ENCODE results near the gene LDLRAD3. TPM values are rescaled to one million over a fixed set of nuclear protein-coding genes. Genes with fewer than 3 reads are reported as not detected.

The LDLRAD3 gene
- total RNA-seq, 2 experiments from 2014 or later: 0.10 to 0.22 TPM

DNA sequence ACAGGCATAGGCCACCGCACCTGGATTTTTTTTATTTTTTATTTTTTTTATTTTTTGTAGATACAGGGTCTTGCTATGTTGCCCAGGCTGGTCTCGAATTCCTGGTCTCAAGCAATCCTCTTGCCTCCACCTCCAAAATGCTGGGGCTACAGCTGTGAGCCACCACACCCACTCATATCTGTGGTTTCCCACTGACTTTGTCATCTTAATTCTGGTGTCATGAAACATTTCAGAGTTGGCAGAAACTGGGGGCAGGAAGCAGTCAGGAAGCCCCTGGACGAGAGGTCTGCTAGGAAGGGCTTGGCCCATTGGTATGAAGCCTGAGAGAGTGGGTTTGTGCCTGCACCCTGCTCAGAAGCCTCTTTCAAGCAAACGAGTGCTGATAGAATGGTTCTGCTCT lies 296.3 kb downstream of the LDLRAD3 start:
- CTCF ChIA-PET: interaction anchor here (0.7 kb wide), 1 partner anchor 253 kb away, joined by 3 read pairs; no protein-coding TSS in a partner anchor
- Mint-ChIP-seq H3K36me3 (no peaks in the 10 kb centered on the region), H3K27me3 (peaks cover 6% of the 10 kb centered on the region), H3K4me1 (ENCODE audit: low read depth) (no peaks in the 10 kb centered on the region), H3K9me3 (no peaks in the 10 kb centered on the region), H3K27ac (no peak overlapping the region), H3K4me3 (no peak overlapping the region)
- POLR2A ChIA-PET: no interaction called here
- no peak for DNase-seq
- intact Hi-C loops (cut with micrococcal nuclease): loop anchor here (10.0 kb wide), 1 partner anchor 95 kb away; no protein-coding TSS in a partner anchor

- H3K4me1 Mint-ChIP-seq (ENCODE audit: low read depth): no peaks in the 10 kb centered on the region
- POLR2A ChIA-PET: no interaction called here
- CTCF ChIA-PET: no interaction called here
- intact Hi-C loops (cut with micrococcal nuclease): loop anchor here (10.0 kb wide), 1 partner anchor 96 kb away; no protein-coding TSS in a partner anchor
- DNase-seq: no peak
- H3K9me3 Mint-ChIP-seq: no peaks in the 10 kb centered on the region
- no peaks in the 10 kb centered on the region for H3K36me3 Mint-ChIP-seq
- H3K4me3 Mint-ChIP-seq: no peak overlapping the region
- H3K27ac Mint-ChIP-seq: no peak overlapping the region
- peaks cover 6% of the 10 kb centered on the region for H3K27me3 Mint-ChIP-seq
Observed at GRCh38 chr11:36240801-36241200, 296.9 kb downstream of the LDLRAD3 start.

DNA sequence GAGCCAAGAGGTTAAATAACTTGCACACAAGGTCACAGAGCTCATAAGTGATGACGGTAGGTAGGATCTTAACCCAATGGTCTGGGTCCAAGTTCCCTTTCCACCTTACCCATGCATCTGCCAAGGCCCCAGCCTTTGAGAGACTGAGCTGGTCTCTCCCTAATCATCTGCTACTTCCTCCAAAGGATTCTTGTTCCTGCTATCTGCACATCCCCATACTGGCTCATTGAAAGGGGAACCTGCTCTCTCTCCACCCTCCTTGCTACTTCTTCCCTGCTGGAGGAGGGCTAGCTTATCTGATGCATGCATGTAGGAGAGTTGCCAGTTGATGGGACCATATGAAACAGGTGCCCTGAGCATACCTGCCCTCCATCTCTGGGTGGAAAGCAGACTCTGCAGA lies 297.6 kb downstream of the LDLRAD3 start:
- Mint-ChIP-seq H3K27me3 (peaks cover 6% of the 10 kb centered on the region), H3K36me3 (no peaks in the 10 kb centered on the region), H3K9me3 (no peaks in the 10 kb centered on the region), H3K27ac (no peak overlapping the region), H3K4me1 (ENCODE audit: low read depth) (no peaks in the 10 kb centered on the region), H3K4me3 (no peak overlapping the region)
- POLR2A ChIA-PET: no interaction called here
- intact Hi-C loops (cut with micrococcal nuclease): loop anchor here (10.0 kb wide), 1 partner anchor 97 kb away; no protein-coding TSS in a partner anchor
- CTCF ChIA-PET: no interaction called here
- DNase-seq: no peak

DNA sequence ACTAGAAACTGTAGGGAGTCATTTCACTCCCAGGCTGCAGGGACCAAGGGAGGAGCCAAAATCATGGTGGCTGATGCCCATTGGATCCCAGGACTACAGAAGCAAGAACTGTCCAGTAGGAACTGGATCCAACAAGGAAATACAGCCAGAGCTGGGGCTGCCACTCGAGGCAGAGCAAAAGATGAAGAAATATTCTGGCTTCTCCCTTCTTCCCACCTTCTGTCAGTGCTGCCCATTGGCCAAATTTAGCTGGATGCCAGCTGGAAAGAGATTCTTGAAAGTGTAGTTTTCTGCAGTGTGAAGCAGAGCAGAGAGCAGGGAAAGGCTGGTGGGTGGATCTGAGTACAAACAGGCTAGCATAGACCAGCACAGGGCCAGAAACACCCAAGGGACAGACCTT lies 299.8 kb downstream of the LDLRAD3 start:
- POLR2A ChIA-PET: no interaction called here
- intact Hi-C loops (cut with micrococcal nuclease): loop anchor here (10.0 kb wide), 1 partner anchor 99 kb away; no protein-coding TSS in a partner anchor

GRCh38 chr11:36247493-36247892 lies 303.6 kb downstream of the LDLRAD3 start:
- intact Hi-C loops (cut with micrococcal nuclease): loop anchor here (10.0 kb wide), 1 partner anchor 103 kb away; no protein-coding TSS in a partner anchor
- POLR2A ChIA-PET: no interaction called here
- no peak for DNase-seq

More for the DNA sequence above, 299.8 kb downstream of the LDLRAD3 start:
- peaks cover 20% of the 10 kb centered on the region for H3K27me3 Mint-ChIP-seq
- no peaks in the 10 kb centered on the region for H3K36me3 Mint-ChIP-seq
- H3K9me3 Mint-ChIP-seq: no peaks in the 10 kb centered on the region
- no peak for DNase-seq
- H3K4me3 Mint-ChIP-seq: no peak overlapping the region
- no peak overlapping the region for H3K27ac Mint-ChIP-seq
- CTCF ChIA-PET: no interaction called here
- H3K4me1 Mint-ChIP-seq (ENCODE audit: low read depth): no peaks in the 10 kb centered on the region

GRCh38 chr11:36248436-36248835 lies 304.6 kb downstream of the LDLRAD3 start:
- intact Hi-C loops (cut with micrococcal nuclease): loop anchor here (10.0 kb wide), 1 partner anchor 104 kb away; no protein-coding TSS in a partner anchor
- no peak for DNase-seq
- H3K4me3 Mint-ChIP-seq: no peak overlapping the region
- H3K4me1 Mint-ChIP-seq (ENCODE audit: low read depth): no peaks in the 10 kb centered on the region
- no peak overlapping the region for H3K27ac Mint-ChIP-seq
- ChIA-PET POLR2A (no interaction called here), CTCF (interaction anchor here (1.1 to 2.8 kb wide), 4 partner anchors 9 to 263 kb away, joined by 3 to 16 read pairs (median 4); no protein-coding TSS in a partner anchor)
- no peaks in the 10 kb centered on the region for H3K9me3 Mint-ChIP-seq
- H3K27me3 Mint-ChIP-seq: peaks cover 25% of the 10 kb centered on the region
- no peaks in the 10 kb centered on the region for H3K36me3 Mint-ChIP-seq

More at GRCh38 chr11:36247493-36247892, 303.6 kb downstream of the LDLRAD3 start:
- H3K4me1 Mint-ChIP-seq (ENCODE audit: low read depth): no peaks in the 10 kb centered on the region
- CTCF ChIA-PET: interaction anchor here (1.1 to 2.8 kb wide), 4 partner anchors 10 to 264 kb away, joined by 3 to 16 read pairs (median 4); no protein-coding TSS in a partner anchor
- no peak overlapping the region for H3K4me3 Mint-ChIP-seq
- H3K9me3 Mint-ChIP-seq: no peaks in the 10 kb centered on the region
- H3K27ac Mint-ChIP-seq: no peak overlapping the region
- no peaks in the 10 kb centered on the region for H3K36me3 Mint-ChIP-seq
- peaks cover 24% of the 10 kb centered on the region for H3K27me3 Mint-ChIP-seq

GRCh38 chr11:36249246-36249645 lies 305.4 kb downstream of the LDLRAD3 start:
- Mint-ChIP-seq H3K36me3 (no peaks in the 10 kb centered on the region), H3K27ac (no peak overlapping the region), H3K9me3 (no peaks in the 10 kb centered on the region), H3K4me1 (ENCODE audit: low read depth) (no peaks in the 10 kb centered on the region), H3K27me3 (peaks cover 28% of the 10 kb centered on the region), H3K4me3 (no peak overlapping the region)
- DNase-seq: no peak
- POLR2A ChIA-PET: no interaction called here
- intact Hi-C loops (cut with micrococcal nuclease): loop anchor here (10.0 kb wide), 1 partner anchor 104 kb away; no protein-coding TSS in a partner anchor
- CTCF ChIA-PET: interaction anchor here (0.6 to 2.8 kb wide), 5 partner anchors 9 to 498 kb away, joined by 3 to 16 read pairs (median 4); no protein-coding TSS in a partner anchor

DNA sequence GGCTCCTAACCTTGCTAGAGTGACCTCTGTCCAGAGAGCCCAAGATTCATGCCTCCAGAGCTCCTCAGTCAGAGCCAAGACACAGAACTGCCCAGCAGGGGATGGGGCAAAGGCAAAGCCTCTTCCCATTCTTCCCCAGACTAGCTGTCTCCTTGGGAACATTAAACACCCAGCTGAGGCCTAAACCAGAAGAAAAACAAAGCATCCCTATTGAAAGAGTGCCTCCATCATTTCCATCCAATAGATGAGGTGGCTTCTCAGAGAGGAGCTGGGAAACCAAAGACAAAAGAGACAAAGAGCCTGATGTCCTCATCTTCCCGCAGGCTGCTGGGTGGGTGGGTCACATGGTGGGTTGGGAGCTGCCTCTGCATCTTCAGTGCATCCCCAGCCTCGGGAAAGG lies 308.0 kb downstream of the LDLRAD3 start:
- CTCF ChIA-PET: no interaction called here
- Mint-ChIP-seq H3K36me3 (no peaks in the 10 kb centered on the region), H3K4me3 (no peak overlapping the region), H3K27me3 (peaks cover 29% of the 10 kb centered on the region), H3K9me3 (no peaks in the 10 kb centered on the region), H3K4me1 (ENCODE audit: low read depth) (no peaks in the 10 kb centered on the region), H3K27ac (no peak overlapping the region)
- intact Hi-C loops (cut with micrococcal nuclease): no loop called here
- POLR2A ChIA-PET: no interaction called here
- DNase-seq: no peak

DNA sequence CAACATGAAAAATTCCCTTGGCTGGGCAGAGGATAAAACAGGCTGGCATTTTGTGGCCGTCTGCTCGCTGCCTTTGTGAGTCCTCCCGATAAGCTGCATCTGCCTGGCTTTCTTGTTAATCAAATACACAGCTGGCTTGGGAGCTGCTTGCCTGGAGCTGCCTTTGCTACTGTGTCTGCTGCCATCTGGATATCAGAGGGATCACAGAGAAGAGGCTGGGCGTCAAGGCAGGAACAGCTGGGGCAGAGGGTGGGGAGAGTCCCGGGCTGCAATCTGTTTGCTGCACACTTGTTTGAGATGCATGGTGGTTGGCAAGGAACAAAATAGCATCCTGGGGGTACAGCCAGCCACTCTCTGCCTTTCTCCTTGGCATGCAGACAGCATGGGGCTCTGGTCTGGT lies 309.4 kb downstream of the LDLRAD3 start:
- H3K36me3 Mint-ChIP-seq: no peaks in the 10 kb centered on the region
- ChIA-PET CTCF (no interaction called here), POLR2A (no interaction called here)
- no peaks in the 10 kb centered on the region for H3K4me1 Mint-ChIP-seq (ENCODE audit: low read depth)
- intact Hi-C loops (cut with micrococcal nuclease): no loop called here
- H3K27me3 Mint-ChIP-seq: peaks cover 23% of the 10 kb centered on the region
- no peak overlapping the region for H3K27ac Mint-ChIP-seq
- no peak overlapping the region for H3K4me3 Mint-ChIP-seq
- no peak for DNase-seq
- H3K9me3 Mint-ChIP-seq: no peaks in the 10 kb centered on the region

DNA sequence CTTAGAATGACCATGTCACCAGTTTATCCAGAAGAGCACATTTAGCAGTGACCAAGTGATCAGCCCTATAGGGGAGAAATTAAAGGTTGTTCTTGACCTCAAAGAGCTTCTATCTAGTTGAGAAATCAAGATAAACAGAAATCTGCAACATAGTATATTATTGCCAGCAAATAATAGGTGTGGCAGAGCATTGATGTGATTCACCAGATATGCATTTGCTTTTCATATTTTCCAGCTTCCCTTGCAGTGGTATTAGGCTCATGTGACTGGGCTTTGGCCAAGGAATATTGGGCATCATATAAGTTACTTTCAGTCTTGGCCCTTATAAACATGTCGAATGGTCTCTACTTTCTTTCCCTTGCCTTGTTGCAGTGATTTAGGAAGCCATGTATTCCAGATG lies 310.9 kb downstream of the LDLRAD3 start:
- no peak for DNase-seq
- no peaks in the 10 kb centered on the region for H3K4me1 Mint-ChIP-seq (ENCODE audit: low read depth)
- no peak overlapping the region for H3K4me3 Mint-ChIP-seq
- POLR2A ChIA-PET: no interaction called here
- H3K27ac Mint-ChIP-seq: no peak overlapping the region
- no peaks in the 10 kb centered on the region for H3K36me3 Mint-ChIP-seq
- H3K27me3 Mint-ChIP-seq: peaks cover 25% of the 10 kb centered on the region
- intact Hi-C loops (cut with micrococcal nuclease): no loop called here
- H3K9me3 Mint-ChIP-seq: no peaks in the 10 kb centered on the region
- CTCF ChIA-PET: interaction anchor here (1.2 kb wide), 1 partner anchor 11 kb away, joined by 4 read pairs; no protein-coding TSS in a partner anchor

DNA sequence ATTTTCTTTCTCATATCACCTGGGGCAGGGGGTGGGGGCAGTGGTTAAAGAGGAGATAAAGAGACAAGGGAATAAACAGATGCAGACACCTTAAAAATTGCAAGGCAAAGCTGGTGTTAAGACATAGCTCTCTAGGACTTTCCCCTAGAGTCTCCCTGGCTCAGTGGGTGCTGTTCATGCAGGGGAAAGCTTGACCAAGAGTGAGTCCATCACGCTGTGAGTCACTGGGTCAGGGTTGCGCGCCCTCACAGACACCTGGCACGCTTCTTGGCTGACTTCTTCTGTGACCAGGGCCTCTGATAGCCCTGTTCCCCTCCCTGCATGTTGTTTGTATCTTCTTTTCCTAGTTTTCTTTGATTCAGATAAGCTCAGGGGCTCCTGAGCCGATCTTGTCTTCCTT lies 313.5 kb downstream of the LDLRAD3 start:
- ChIA-PET POLR2A (interaction anchor here (1.6 kb wide), 1 partner anchor 16 kb away, joined by 3 read pairs; no protein-coding TSS in a partner anchor), CTCF (interaction anchor here (0.9 to 2.5 kb wide), 7 partner anchors 8 to 642 kb away, joined by 3 to 15 read pairs (median 6); no protein-coding TSS in a partner anchor)
- Mint-ChIP-seq H3K4me1 (ENCODE audit: low read depth) (no peaks in the 10 kb centered on the region), H3K36me3 (no peaks in the 10 kb centered on the region), H3K9me3 (no peaks in the 10 kb centered on the region), H3K4me3 (no peak overlapping the region), H3K27me3 (peaks cover 31% of the 10 kb centered on the region), H3K27ac (no peak overlapping the region)
- DNase-seq: no peak
- intact Hi-C loops (cut with micrococcal nuclease): no loop called here

GRCh38 chr11:36258730-36259360 lies 315.0 kb downstream of the LDLRAD3 start:
- peaks cover 30% of the 10 kb centered on the region for H3K27me3 Mint-ChIP-seq
- POLR2A ChIA-PET: interaction anchor here (1.6 kb wide), 1 partner anchor 14 kb away, joined by 3 read pairs; no protein-coding TSS in a partner anchor
- intact Hi-C loops (cut with micrococcal nuclease): loop anchor here (2.0 kb wide), 1 partner anchor 216 kb away; no protein-coding TSS in a partner anchor

More at GRCh38 chr11:36258730-36259360, 315.0 kb downstream of the LDLRAD3 start:
- peak; percentile 42 for DNase-seq
- Mint-ChIP-seq H3K27ac (no peak overlapping the region), H3K36me3 (no peaks in the 10 kb centered on the region), H3K4me1 (ENCODE audit: low read depth) (no peaks in the 10 kb centered on the region), H3K9me3 (no peaks in the 10 kb centered on the region), H3K4me3 (no peak overlapping the region)
- CTCF ChIA-PET: interaction anchor here (0.7 to 2.5 kb wide), 10 partner anchors 9 to 648 kb away, joined by 3 to 18 read pairs (median 6); no protein-coding TSS in a partner anchor

Data from activated CD4-positive, alpha-beta memory T cell treated with anti-CD3 and anti-CD28 coated beads for 36 hours (primary cell).